SKM-1 (cell line): ENCODE data around the gene PYCR2.
A peak's percentile ranks its signal among the peaks of the same experiment; 100 is the strongest.

Source experiments
- DNase-seq: peaks from one replicate; lab custom pipeline; 2025; ENCODE audit not compliant: unreplicated experiment; lab: John Stamatoyannopoulos, UW

The PYCR2 gene

DNA sequence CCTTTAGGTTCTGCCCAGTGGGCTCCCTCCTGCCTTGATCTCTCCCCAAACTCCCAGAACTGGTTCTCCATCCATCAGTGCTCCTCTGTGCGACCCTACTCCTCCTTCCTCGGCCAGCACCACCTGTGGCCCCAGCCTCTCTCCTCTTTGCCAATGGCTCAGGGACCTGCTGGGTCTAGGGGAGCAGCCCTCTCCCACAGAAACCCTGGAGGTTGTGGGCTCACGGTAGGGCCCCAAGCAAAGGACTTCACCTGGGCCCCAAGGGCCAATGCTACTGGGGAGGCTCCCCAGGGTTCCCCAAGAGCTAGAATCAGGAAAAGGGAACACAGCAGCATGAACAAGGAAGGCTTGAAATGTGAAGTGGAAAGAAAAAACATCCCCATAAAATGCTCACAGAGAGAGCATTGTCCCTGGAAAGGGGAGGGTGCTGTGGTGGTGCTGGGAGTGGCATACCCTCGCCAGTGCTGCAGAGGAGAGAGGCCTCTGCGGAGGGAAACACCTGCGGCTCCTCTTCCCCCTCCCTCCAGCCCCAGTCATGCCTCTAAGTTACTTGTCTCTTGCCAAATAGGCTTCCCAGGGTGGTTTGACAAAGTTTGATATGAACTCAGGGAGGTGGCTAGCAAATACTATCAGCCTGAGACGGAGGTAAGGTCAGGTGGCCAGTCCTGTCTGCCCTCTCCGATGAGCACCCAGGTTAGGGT is 44.4 kb downstream of the PYCR2 start:
- no peak for DNase-seq

DNA sequence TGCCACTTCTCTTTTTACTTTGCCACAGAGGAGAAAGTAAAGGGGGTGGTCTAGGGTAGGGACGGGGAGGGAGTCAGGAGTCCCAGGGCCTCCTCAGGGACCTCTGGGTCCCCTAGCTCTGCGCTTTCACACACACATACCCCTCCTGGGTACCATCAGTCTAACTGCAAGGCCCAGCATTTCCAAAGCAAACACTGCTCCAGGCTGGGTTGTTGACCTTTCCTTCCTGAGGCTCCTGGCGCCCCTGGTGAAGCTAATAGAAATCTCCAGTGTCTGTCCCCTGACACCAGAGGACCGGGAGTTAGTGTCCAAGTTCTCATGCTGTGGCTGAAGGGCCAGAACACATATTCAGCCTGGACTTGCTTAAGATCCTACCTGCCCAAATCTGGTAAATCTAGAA is 45.8 kb downstream of the PYCR2 start:
- no peak for DNase-seq

DNA sequence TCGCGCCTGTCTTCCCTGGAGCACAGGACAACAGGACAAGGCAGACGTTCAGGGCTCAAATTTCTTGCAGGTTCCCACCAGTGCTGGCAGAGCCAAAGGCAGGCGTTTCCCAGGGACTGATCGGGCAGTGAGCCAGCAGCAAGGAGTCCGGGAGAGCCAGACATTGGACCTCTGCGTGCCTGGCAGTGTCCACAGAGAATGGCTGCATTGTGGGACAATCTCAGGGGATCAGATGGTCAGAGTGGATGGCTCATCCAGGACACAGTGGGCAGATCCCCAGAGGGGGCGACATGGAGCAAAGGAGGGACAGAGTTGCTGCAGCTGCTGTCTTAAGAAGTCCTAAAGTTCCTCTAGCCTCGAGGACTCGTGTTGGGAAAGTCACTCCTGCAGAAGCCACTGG is 46.5 kb downstream of the PYCR2 start:
- DNase-seq: peak; percentile 48

DNA sequence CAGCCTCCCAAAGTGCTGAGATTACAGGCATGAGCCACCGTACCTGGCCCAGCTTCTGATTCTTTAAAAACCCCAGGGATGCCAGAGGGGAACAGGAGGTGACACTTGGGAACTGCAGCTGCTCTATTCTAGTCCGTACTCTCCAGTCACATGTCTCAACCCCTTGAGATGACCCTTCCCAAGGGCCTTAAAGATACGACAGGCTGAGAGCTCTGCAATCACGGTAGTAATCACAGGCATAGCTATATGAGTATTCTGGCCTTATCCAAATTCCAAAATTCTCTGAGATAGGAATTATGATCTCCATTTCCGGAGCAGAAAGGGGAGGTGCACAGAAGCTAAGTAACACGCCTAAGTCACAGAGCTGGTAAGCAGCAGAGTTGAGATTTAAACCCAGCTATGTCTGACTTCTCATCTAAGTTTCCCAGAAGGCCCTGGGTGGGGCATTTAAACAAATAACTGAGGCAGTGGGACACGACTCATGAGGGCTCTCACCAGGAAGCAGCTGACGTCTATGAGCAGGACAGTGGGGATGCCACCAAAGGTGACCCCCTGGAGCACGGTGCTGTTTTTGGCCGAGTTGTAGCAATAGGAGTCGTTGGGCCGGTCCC is 47.0 kb downstream of the PYCR2 start:
- DNase-seq: no peak

DNA sequence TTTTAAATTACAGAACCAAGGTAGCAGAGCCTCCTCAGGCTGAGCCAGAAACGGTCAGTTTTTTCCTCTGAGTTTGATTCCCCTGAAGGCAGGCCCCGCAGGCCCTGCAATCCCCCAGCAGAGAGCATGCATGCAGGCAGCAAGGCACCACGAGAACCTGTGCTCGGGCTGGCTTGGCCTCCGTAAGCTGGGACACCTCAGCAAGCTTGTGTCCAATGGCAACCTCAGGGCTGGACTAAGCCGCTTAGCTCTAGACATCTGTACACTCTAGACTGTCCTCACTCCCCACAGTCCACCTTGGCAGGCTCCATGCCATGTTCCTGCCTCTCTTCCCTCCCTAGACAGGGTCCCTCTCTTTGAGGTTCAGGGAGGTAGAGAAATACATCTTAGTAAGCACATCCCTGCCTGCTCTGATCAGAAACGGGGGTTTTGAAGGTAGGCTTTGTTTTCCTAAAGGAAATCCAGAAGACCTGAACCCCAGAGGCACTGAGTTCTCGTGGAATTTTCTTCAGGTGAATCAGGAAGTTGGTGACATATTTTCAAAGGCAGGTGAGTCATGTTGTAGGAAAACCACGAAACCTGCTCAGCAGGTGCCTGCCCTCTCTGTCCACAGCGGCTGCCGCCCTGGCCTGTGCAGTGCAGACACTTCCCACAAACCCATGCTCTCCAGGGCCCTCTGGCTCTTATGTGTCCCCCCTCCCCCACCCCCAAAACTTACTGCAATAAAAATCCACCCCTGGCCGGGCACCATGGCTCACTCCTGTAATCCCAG is 48.8 kb downstream of the PYCR2 start:
- DNase-seq: no peak

DNA sequence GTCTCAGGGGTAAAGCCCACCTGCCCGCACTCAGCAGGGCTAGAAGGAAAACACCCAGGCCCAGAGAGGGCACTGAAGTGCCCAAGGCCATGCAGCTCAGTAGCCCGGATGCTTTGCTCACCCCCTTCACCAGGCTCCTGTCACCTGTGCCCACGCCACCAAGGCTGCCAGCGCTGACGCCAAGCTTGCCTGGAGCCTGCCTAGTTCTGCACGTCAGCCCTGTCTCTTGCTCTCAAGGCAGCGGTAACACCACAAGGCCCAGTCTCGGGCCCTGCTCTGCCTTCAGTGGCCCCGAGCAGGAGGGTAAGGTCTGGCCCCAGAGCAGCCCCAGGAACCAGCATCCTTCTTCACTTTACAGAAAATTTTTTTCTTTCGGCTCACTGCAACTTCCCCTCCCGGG is 49.6 kb downstream of the PYCR2 start:
- DNase-seq: no peak

DNA sequence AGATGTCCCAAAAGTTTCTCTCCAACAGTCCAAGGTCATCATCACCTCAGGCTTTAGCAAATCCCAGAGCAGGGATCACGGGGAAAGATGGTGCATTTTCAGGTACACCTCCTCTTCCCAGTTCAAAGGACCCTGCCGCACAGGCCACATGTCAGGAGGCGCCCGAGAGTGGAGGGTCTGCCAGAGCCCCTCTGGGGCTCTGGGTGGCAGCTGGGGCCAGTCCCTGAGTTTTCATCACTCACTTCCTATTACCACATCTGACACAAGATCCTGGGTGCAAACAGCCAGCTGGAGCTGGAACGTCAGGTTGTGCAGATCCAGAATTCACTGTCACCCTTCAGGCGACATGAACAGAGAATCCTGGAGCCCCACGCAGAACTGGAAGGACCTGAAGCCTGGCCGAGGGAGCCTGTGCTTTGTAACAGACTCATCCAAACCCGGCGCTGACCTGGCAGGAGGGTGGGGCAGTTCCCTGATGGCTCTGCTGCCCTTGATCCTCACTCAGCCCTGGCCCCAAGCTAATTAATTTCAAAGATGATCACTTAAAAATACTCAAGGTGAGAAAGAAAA is 50.7 kb downstream of the PYCR2 start:
- DNase-seq: no peak

DNA sequence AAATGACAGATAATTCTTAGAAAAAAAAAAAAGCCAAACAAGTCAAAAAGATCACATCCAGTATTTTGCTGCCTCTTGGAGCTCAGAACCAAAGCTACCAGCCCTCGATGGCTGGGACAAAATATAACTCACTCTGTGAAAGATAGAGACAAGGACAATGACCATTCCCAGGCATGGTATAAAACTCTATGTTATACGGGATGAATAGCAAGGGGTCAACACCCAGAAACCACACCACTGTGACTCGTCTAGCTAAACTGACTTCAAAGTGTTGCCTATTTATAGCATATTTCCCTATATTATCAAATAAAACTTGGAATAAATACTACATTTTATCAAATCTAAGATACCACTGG is 52.0 kb downstream of the PYCR2 start:
- no peak for DNase-seq

DNA sequence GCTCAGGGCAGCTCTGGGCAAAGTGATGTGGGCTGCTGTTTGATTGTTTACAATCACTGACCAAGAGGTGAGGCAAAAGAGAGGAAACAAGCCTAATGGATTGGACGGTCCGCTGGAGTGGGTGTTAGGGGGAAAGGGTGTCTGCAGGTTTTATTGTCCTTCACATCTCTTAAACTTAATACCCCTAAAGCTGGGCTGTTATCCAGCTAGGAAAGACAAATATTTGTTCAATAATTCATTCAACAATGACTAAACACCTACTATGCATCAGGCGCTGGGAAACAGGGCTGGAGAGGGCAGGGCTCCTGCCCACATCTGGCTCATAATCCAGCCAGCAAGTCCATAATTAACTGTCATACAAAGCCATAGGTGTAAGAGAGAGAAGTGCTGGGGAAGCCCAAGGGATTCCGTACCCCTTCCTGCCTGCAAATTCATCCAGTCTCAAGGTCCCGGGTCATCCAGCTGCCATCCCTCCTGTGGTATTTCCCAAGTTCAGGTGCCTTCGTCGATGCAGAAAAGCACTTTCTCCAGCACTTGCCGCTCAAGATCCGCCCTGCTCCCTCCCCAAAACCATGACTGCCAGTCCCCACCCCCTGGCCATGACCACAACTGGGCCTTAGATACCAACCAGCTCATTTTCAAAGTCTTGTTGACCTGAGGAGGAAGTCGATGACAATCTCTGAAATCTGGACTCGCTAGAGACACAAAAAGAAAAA is 52.5 kb downstream of the PYCR2 start:
- DNase-seq: no peak

DNA sequence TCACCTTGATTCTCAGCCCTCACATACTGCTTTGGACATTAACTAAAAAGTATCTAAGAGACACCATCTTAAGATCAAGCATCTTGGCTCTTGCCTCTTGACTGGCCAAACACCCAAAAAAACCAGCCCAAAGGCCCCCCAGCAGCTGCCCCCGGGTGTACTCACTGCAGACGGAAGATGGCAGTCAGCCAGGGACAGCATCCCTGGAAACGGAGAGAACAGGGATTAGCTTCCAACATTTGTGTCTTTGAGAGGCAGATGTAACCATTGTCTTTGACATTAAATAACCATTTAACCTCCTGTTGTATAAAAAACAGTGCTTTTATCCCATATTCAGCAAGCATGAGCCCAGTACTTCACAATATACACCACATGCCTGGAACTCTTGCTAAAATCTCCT is 53.1 kb downstream of the PYCR2 start:
- no peak for DNase-seq
